Lung (tissue), 12 donors: ENCODE measurements around the gene TMEM108. TPM values are rescaled to one million over a fixed set of nuclear protein-coding genes. Genes with fewer than 3 reads are reported as not detected.

Experiments
- ATAC-seq: fragments of 200-7000 bp; cut with Tn5 transposase; one replicate; pipeline ENCODE4 v1.9.1; 2020; ENCODE audit warnings: moderate number of reproducible peaks; ENCODE audit not compliant: insufficient read depth, low FRiP score
- DNase-seq, 3 donors: peaks; one replicate each; pipeline ENCODE4 v3.0.0-alpha.2; 2013 to 2017
- H3K27ac ChIP-seq, 2 donors: one replicate each; pipeline ENCODE4 v1.5.1; 2013; ENCODE audit warnings: mild to moderate bottlenecking in 2 of 2, moderate library complexity in 2 of 2, control low read depth in 1 of 2, inconsistent platforms in 1 of 2, low read depth in 1 of 2, low read length in 1 of 2
- H3K27me3 ChIP-seq, 3 donors: one replicate each; pipeline ENCODE4 v1.5.1; 2013; ENCODE audit warnings: low read length in 2 of 3; ENCODE audit not compliant: control insufficient read depth in 3 of 3, insufficient read depth in 3 of 3
- H3K36me3 ChIP-seq, 4 donors: one replicate each; pipeline ENCODE4 v1.5.1; 2013; ENCODE audit warnings: low read length in 4 of 4, mild to moderate bottlenecking in 1 of 4, moderate library complexity in 1 of 4; ENCODE audit not compliant: control insufficient read depth in 4 of 4, insufficient read depth in 4 of 4
- H3K4me1 ChIP-seq, 5 donors: one replicate each; pipeline ENCODE4 v1.5.1; 2013; ENCODE audit warnings: low read length in 5 of 5, mild to moderate bottlenecking in 2 of 5, moderate library complexity in 1 of 5; ENCODE audit not compliant: control insufficient read depth in 5 of 5, insufficient read depth in 5 of 5
- H3K4me3 ChIP-seq: one replicate; pipeline ENCODE4 v1.5.1; 2013; ENCODE audit warnings: mild to moderate bottlenecking, control low read depth, moderate library complexity
- H3K9ac ChIP-seq, 2 donors: one replicate each; pipeline ENCODE4 v1.5.1; 2013; ENCODE audit warnings: low read length in 2 of 2, control low read depth in 1 of 2; ENCODE audit not compliant: insufficient read depth in 1 of 2
- H3K9me3 ChIP-seq, 4 donors: one replicate each; pipeline ENCODE4 v1.5.1; 2013; ENCODE audit warnings: low read length in 3 of 4, mild to moderate bottlenecking in 1 of 4, moderate library complexity in 1 of 4; ENCODE audit not compliant: control insufficient read depth in 4 of 4, insufficient read depth in 3 of 4
- WGBS, 2 donors: extraction: QIAGEN DNeasy Blood & Tissue Kit; methylation state at CpG; one replicate each; pipeline ENCODE4 v1.1.7; 2013; 5-methylcytosine and 5-hydroxymethylcytosine counted together
- polyA plus RNA-seq, 2 donors: library from polyadenylated mRNA; stranded (reverse); fragments of 200-250 nt; gene quantifications; one replicate each; pipeline ENCODE4 v1.2.1, GENCODE V29; 2013
- total RNA-seq, 2 donors: library from RNA; depleted of rRNA in 1 of 2; stranded (reverse); fragments of >200 nt in 1 of 2; gene quantifications; one replicate each; pipeline ENCODE4 v1.2.1, GENCODE V29; 2014 to 2021
- TF ChIP-seq, protein P1 (sequence below): IDR thresholded peaks from 2 replicates; pipeline ENCODE4 v1.5.1; 2012; ENCODE audit warnings: mild to moderate bottlenecking; ENCODE audit errors: control extremely low read depth, extremely low read depth
- donor health status: control.
- donor health status: control.
- donor health status: Bipolar disorder and iron deficiency.
- donor health status: healthy.
- donor health status: DM: yes; HTN: yes; CAD: no.

Gene TMEM108
- total and polyA plus RNA-seq, 4 donors: 3.0 to 16.9 (median 7.6) TPM

DNA sequence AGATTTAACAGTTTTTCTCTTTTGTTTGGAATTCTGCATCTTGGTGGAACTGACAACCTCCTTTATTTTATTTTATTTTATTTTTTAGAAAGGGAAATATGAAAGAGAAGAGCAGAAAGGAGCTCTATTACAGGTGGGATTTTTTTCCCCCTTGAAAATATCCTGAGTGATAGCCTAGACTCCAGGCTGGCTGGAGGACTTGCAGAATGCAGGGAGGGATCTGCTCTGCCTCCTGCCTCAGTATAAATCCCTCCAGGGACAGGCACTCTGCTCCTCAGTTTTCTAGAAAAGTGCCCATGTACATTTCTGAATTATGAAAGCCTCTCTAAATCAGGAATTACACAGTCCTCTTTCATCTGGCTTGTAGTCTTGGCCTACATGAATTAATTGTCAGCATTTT lies 173.7 kb downstream of the TMEM108 start:
- H3K4me3 ChIP-seq: no peak overlapping the region
- H3K27ac ChIP-seq: no peak overlapping the region
- peaks cover 0 to 2% (median 0%) of the 10 kb centered on the region in 4 donors for H3K9me3 ChIP-seq
- peaks cover 0 to 14% (median under 1%) of the 10 kb centered on the region in 5 donors for H3K4me1 ChIP-seq
- H3K9ac ChIP-seq: no peak overlapping the region
- ATAC-seq (no peak), DNase-seq (no peak)
- H3K36me3 ChIP-seq: no peaks in the 10 kb centered on the region
- TF ChIP-seq, protein P1, sequence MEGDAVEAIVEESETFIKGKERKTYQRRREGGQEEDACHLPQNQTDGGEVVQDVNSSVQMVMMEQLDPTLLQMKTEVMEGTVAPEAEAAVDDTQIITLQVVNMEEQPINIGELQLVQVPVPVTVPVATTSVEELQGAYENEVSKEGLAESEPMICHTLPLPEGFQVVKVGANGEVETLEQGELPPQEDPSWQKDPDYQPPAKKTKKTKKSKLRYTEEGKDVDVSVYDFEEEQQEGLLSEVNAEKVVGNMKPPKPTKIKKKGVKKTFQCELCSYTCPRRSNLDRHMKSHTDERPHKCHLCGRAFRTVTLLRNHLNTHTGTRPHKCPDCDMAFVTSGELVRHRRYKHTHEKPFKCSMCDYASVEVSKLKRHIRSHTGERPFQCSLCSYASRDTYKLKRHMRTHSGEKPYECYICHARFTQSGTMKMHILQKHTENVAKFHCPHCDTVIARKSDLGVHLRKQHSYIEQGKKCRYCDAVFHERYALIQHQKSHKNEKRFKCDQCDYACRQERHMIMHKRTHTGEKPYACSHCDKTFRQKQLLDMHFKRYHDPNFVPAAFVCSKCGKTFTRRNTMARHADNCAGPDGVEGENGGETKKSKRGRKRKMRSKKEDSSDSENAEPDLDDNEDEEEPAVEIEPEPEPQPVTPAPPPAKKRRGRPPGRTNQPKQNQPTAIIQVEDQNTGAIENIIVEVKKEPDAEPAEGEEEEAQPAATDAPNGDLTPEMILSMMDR: no peak
- H3K27me3 ChIP-seq: no peaks in the 10 kb centered on the region

DNA sequence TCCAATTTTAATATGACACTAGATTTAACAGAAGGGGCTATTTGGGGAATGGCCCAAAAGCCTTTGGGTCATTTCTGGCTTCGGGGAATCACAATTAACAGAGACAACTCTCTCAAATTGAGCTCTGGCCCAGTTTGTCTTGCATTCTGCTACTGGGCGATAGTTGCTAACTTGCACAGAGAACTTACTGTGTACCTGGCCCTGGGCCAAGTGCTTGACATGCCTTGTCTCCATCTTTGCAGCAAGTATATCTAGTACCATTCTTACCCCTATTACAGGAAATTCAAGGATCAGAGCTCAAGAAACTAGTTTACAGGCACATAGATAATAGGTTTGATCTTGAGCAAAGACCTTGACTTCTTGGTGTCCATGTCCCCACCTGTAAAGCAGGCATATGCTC lies 175.7 kb downstream of the TMEM108 start:
- H3K4me3 ChIP-seq: no peak overlapping the region
- DNase-seq (peak; percentile 46 to 64 (median 51)), ATAC-seq (no peak)
- H3K27me3 ChIP-seq: no peaks in the 10 kb centered on the region
- H3K27ac ChIP-seq: no peak overlapping the region
- peaks cover 0 to 3% (median 1%) of the 10 kb centered on the region in 4 donors for H3K9me3 ChIP-seq
- 82 to 88% methylated on average over 2 of the region's 2 CpGs for WGBS, 2 donors
- H3K9ac ChIP-seq: no peak overlapping the region
- H3K4me1 ChIP-seq: peaks cover 0 to 14% (median 0%) of the 10 kb centered on the region in 5 donors
- TF ChIP-seq, protein P1: no peak
- H3K36me3 ChIP-seq: no peaks in the 10 kb centered on the region

DNA sequence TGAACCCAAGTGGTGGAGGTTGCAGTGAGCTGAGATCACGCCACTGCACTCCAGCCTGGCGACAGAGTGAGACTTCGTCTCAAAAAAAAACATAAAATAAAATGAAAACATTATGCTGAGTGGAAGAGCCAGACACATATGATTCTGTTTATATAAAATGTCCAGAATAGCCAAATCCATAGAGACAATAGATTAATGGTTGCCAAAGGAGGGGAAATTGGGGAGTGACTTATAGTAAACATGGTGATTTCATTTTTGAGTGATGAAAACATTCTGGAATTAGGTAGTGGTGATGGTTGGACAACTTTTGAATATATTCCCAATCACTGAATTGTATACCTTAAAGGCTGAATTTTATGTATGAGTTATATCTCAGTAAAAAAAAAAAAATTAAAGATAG lies 189.6 kb downstream of the TMEM108 start:
- TF ChIP-seq, protein P1: no peak
- no peaks in the 10 kb centered on the region for H3K27me3 ChIP-seq
- H3K9ac ChIP-seq: no peak overlapping the region
- DNase-seq (no peak), ATAC-seq (no peak)
- WGBS, 2 donors: 59 to 88% methylated on average over 3 of the region's 3 CpGs
- peaks cover 3 to 5% (median 4%) of the 10 kb centered on the region in 4 donors for H3K9me3 ChIP-seq
- no peak overlapping the region for H3K4me3 ChIP-seq
- peaks cover 0 to 6% (median 0%) of the 10 kb centered on the region in 4 donors for H3K36me3 ChIP-seq
- H3K4me1 ChIP-seq: peaks cover 0 to 11% (median 7%) of the 10 kb centered on the region in 5 donors
- no peak overlapping the region for H3K27ac ChIP-seq

DNA sequence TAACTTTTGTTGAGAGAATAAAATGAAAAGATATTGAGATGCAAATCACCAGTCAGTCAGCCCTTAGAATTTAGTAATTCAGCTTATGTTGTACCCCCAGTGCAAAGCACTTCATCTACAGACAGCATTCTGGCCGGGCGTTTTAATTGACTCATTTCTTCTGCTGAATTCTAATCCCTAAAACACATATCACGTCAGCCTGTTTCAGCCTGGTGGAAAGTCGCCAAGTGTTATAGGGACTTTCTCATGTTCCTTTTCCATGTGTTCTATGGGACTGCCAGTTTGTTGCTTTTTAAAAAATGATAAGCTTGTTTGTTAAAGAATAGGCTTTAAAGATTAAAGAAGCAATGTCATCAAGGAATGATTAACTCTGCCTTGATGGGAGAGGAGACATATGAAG lies 192.0 kb downstream of the TMEM108 start:
- H3K27me3 ChIP-seq: no peaks in the 10 kb centered on the region
- no peak overlapping the region for H3K4me3 ChIP-seq
- H3K27ac ChIP-seq: no peak overlapping the region
- 73 to 85% methylated on average over 4 of the region's 4 CpGs for WGBS, 2 donors
- H3K9me3 ChIP-seq: peaks cover 0 to 1% (median 0%) of the 10 kb centered on the region in 4 donors
- TF ChIP-seq, protein P1: no peak
- peaks cover 0 to 11% (median 7%) of the 10 kb centered on the region in 5 donors for H3K4me1 ChIP-seq
- peak; percentile 56 to 89 (median 81) for DNase-seq
- no peak overlapping the region for H3K9ac ChIP-seq
- no peaks in the 10 kb centered on the region for H3K36me3 ChIP-seq
- no peak for ATAC-seq
